K562 (cell line): Measurements from ENCODE around the gene CHN1. TPM values are rescaled to one million over a fixed set of nuclear protein-coding genes. Genes with fewer than 3 reads are reported as not detected.

ENCODE experiments used
- ATAC-seq: fragments of 200-7000 bp; cut with Tn5 transposase; 3 replicates; pipeline ENCODE4 v1.9.1; 2020; ENCODE audit warnings: moderate library complexity
- BruUV-seq: library from RNA; stranded (reverse); fragments of 400-500 nt; replicated peaks from 2 replicates; lab custom pipeline; 2021; lab: Mats Ljungman, UMichigan
- CTCF ChIA-PET: fragments of 300-600 bp; formaldehyde crosslinking; extraction: SDS; loops from one replicate; lab custom pipeline; 2021; ENCODE audit warnings: low intra/inter-chr PET ratio; lab: Yijun Ruan, JAX
- POLR2A ChIA-PET: fragments of 300-600, 350-650 bp; sonication (Branson Sonifier 250); formaldehyde crosslinking; extraction: SDS; loops from one replicate; lab custom pipeline; 2021; ENCODE audit warnings: antibody characterized with exemption, inconsistent platforms; lab: Yijun Ruan, JAX
- DNase-seq, 4 experiments: peaks; one replicate each; pipeline versions ENCODE4 v3.0.0 to v3.0.0-alpha.2; 2011 to 2018; ENCODE audit warnings: low spot score in 3 of 4, mixed read lengths in 3 of 4; ENCODE audit errors: extremely low read depth in 1 of 4
- FAIRE-seq: peaks from 2 replicates; lab custom pipeline; 2011; peaks lifted over from hg19 to GRCh38; lab: Jason Lieb, UNC
- H2AFZ ChIP-seq: 2 replicates; pipeline ENCODE4 v1.6.0; 2011; ENCODE audit warnings: low read depth, low read length, control low read depth, inconsistent platforms
- H3K27ac ChIP-seq: fragments of 200-600 bp; 3 replicates; pipeline ENCODE4 v1.8.0; 2011; ENCODE audit warnings: low read depth, mild to moderate bottlenecking, control low read depth, inconsistent platforms, low read length, moderate library complexity, mixed read lengths; ENCODE audit errors: extremely low read depth
- H3K27me3 ChIP-seq, 2 experiments: fragments of 300-600 bp in 1 of 2; 2 replicates in 1 of 2; 3 replicates in 1 of 2; pipeline versions ENCODE4 v1.6.0 to v1.8.0; 2011; ENCODE audit warnings: inconsistent platforms in 2 of 2, low read length in 2 of 2, mild to moderate bottlenecking in 1 of 2, mixed read lengths in 1 of 2, moderate library complexity in 1 of 2; ENCODE audit not compliant: control insufficient read depth in 2 of 2, insufficient read depth in 2 of 2
- H3K36me3 ChIP-seq: fragments of 300-600 bp; 3 replicates; pipeline ENCODE4 v1.8.0; 2011; ENCODE audit warnings: mild to moderate bottlenecking, low read length, inconsistent platforms; ENCODE audit not compliant: control insufficient read depth, insufficient read depth
- H3K4me1 ChIP-seq, 2 experiments: fragments of 200-600 bp in 1 of 2; replicated peaks in 1 of 2; 2 replicates in 1 of 2; 3 replicates in 1 of 2; pipeline versions ENCODE4 v1.5.1 to v1.8.0; 2011; ENCODE audit warnings: inconsistent platforms in 2 of 2, low read length in 2 of 2, mild to moderate bottlenecking in 1 of 2, mixed read lengths in 1 of 2, moderate library complexity in 1 of 2; ENCODE audit not compliant: control insufficient read depth in 2 of 2, insufficient read depth in 2 of 2
- H3K4me2 ChIP-seq: 2 replicates; pipeline ENCODE4 v1.6.1; 2011; ENCODE audit warnings: low read length, control low read depth, inconsistent platforms, mixed read lengths; ENCODE audit not compliant: insufficient read depth
- H3K4me3 ChIP-seq: fragments of 200-600 bp; sonication (generic), shearing (Covaris generic); 2 replicates; pipeline ENCODE4 v1.5.1; 2016; ENCODE audit warnings: control low read depth, inconsistent platforms
- H3K79me2 ChIP-seq: fragments of 200-600 bp; 3 replicates; pipeline ENCODE4 v1.8.0; 2011; ENCODE audit warnings: low read length, inconsistent platforms; ENCODE audit not compliant: control insufficient read depth, insufficient read depth
- H3K9ac ChIP-seq, 2 experiments: 2 replicates each; pipeline versions ENCODE4 v1.6.0 to v1.6.1; 2011; ENCODE audit warnings: low read depth in 2 of 2, low read length in 2 of 2, control low read depth in 1 of 2, inconsistent platforms in 1 of 2, mild to moderate bottlenecking in 1 of 2, mixed read lengths in 1 of 2; ENCODE audit not compliant: insufficient read depth in 1 of 2
- H3K9me1 ChIP-seq: one replicate; pipeline ENCODE4 v1.6.0; 2011; ENCODE audit warnings: inconsistent platforms, mild to moderate bottlenecking, low read length, moderate library complexity; ENCODE audit not compliant: control insufficient read depth, insufficient read depth
- H3K9me3 ChIP-seq: replicated peaks from 2 replicates; pipeline ENCODE4 v1.5.1; 2011; ENCODE audit warnings: low read depth, low read length, inconsistent platforms; ENCODE audit not compliant: control insufficient read depth, insufficient read depth
- H4K20me1 ChIP-seq: replicated peaks from 2 replicates; pipeline ENCODE4 v1.6.1; 2011; ENCODE audit warnings: low read length, inconsistent platforms, mixed read lengths; ENCODE audit not compliant: control insufficient read depth, insufficient read depth
- HLTF ChIP-seq: fragments of 450-650 bp; IDR thresholded peaks from 2 replicates; pipeline ENCODE4 v1.6.1; 2016
- JUN ChIP-seq, 2 experiments: sonication (generic) in 1 of 2; formaldehyde crosslinking in 1 of 2; IDR thresholded peaks; 2 replicates each; pipeline versions ENCODE4 v1.6.1 to v1.8.0; 2012 to 2022; ENCODE audit warnings: borderline replicate concordance in 2 of 2, mild to moderate bottlenecking in 2 of 2, improper control_type of control experiment in 1 of 2, low read depth in 1 of 2, low read length in 1 of 2, missing genetic modification reagents in 1 of 2
- NFE2 ChIP-seq: IDR thresholded peaks from 2 replicates; pipeline ENCODE4 v1.6.1; 2014; ENCODE audit warnings: antibody characterized with exemption, low read depth
- SAFB ChIP-seq: fragments of 200-400 bp; formaldehyde crosslinking; IDR thresholded peaks from 2 replicates; pipeline ENCODE4 v1.6.1; 2017; ENCODE audit warnings: low read depth, low read length, borderline replicate concordance
- SRSF1 ChIP-seq: fragments of 200-400 bp; formaldehyde crosslinking; IDR thresholded peaks from 2 replicates; pipeline ENCODE4 v1.6.1; 2017; ENCODE audit warnings: mild to moderate bottlenecking, low read depth, low read length, moderate library complexity
- SRSF9 ChIP-seq: fragments of 200-400 bp; formaldehyde crosslinking; IDR thresholded peaks from 2 replicates; pipeline ENCODE4 v1.6.1; 2017; ENCODE audit warnings: low read depth, low read length, borderline replicate concordance
- ZFPM2 ChIP-seq: fragments of 250-450 bp; sonication (Bioruptor Pico); IDR thresholded peaks from 2 replicates; pipeline ENCODE4 v1.5.1; 2022; ENCODE audit warnings: mild to moderate bottlenecking
- ZNF311 ChIP-seq: fragments of 250-450 bp; sonication (Bioruptor Pico); IDR thresholded peaks from 2 replicates; pipeline ENCODE4 v1.4.0; 2020; ENCODE audit warnings: mild to moderate bottlenecking, moderate library complexity
- ZNF384 ChIP-seq: IDR thresholded peaks from 2 replicates; pipeline ENCODE4 v1.6.1; 2012; ENCODE audit warnings: low read depth, low read length, improper control_type of control experiment
- WGBS: fragments of 100-300 bp; shearing (Covaris generic); methylation state at CpG from one replicate; pipeline ENCODE4 v1.1.6; 2016; ENCODE audit warnings: low coverage, mixed read lengths; ENCODE audit not compliant: insufficient coverage; ENCODE audit errors: missing lambda C conversion rate; 5-methylcytosine and 5-hydroxymethylcytosine counted together
- in situ Hi-C: fragments of 300-500 bp; cut with MboI; formaldehyde crosslinking; loops from 4 replicates; pipeline ENCODE4 v1.15.0; 2018; ENCODE audit warnings: inconsistent platforms, mixed read lengths
- intact Hi-C: fragments of 100-400 bp; cut with micrococcal nuclease; formaldehyde crosslinking; loops from 2 replicates; pipeline ENCODE4 v1.14.2; 2022
- polyA plus RNA-seq, 8 experiments: library from polyadenylated mRNA; depleted of rRNA in 4 of 8; stranded (reverse) in 5 of 8; unstranded in 3 of 8; fragments of >200 nt; fragmentation: Nextera tagmentation in 2 of 8; fragmentation: Illumina TruSeq in 1 of 8; extraction: Ambion mirVana in 2 of 8; extraction: Trizol in 1 of 8; gene quantifications; 2 replicates each; pipeline versions ENCODE4 v1.2.1 to v1.2.3, GENCODE V29; 2011 to 2014; ENCODE audit warnings: inconsistent platforms in 1 of 8, missing spikeins in 1 of 8
- total RNA-seq, 7 experiments: library from RNA; depleted of rRNA in 6 of 7; stranded (reverse); fragments of >200 nt in 6 of 7; fragmentation: Illumina TruSeq in 2 of 7; extraction: Trizol in 2 of 7; gene quantifications; 2 replicates each; pipeline versions ENCODE4 v1.2.1 to v1.2.3, GENCODE V29; 2011 to 2021; ENCODE audit warnings: low replicate concordance in 1 of 7
- TF ChIP-seq, protein P1 (sequence below): fragments of 200-800 bp; sonication (Bioruptor generic); IDR thresholded peaks from 2 replicates; pipeline ENCODE4 v1.6.1; 2017; ENCODE audit warnings: missing genetic modification characterization, missing compliant biosample characterization
- TF ChIP-seq, protein P2 (sequence below): sonication (generic); formaldehyde crosslinking; IDR thresholded peaks from 2 replicates; pipeline ENCODE4 v1.8.1; 2023; ENCODE audit warnings: mild to moderate bottlenecking, missing genetic modification reagents

The CHN1 gene
- total and polyA plus RNA-seq, 9 of the 15 experiments (the other 6 are each of a cell fraction or from before 2014, with no cell fraction given): 0.17 to 2.0 (median 0.87) TPM

DNA sequence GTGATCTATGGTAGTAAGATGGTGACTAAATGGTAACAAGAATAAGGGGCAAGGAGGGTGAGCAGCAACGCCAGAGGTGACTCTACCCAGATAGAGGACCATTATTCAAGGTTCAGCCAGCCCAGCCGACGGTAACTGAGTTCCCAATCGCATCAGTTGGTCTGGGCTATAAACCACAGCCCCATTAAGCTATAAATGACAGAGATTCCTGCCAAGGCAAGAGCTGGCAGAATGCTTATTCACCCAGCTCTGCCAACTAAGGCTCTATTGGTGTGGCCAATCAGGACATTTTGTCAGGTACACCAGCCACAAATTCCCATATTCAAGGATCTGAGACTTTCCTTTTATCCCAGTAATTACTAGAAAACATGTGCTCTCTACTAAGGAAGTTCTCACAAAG is 3.6 kb downstream of the CHN1 start:
- no TSS peak for BruUV-seq
- no peaks in the 10 kb centered on the region for H3K9me1 ChIP-seq
- H3K4me2 ChIP-seq: no peak overlapping the region
- no peak overlapping the region for H3K9ac ChIP-seq
- intact Hi-C loops (no loop called here), in situ Hi-C loops (no loop called here)
- FAIRE-seq (no peak), DNase-seq (no peak), ATAC-seq (no peak)
- no peaks in the 10 kb centered on the region for H3K36me3 ChIP-seq
- H3K4me3 ChIP-seq: no peak overlapping the region
- no peaks in the 10 kb centered on the region for H3K9me3 ChIP-seq
- ChIA-PET CTCF (no interaction called here), POLR2A (interaction anchor here (1.1 kb wide), 1 partner anchor 253 kb away, joined by 4 read pairs; no protein-coding TSS in a partner anchor)
- TF ChIP-seq, protein P1, sequence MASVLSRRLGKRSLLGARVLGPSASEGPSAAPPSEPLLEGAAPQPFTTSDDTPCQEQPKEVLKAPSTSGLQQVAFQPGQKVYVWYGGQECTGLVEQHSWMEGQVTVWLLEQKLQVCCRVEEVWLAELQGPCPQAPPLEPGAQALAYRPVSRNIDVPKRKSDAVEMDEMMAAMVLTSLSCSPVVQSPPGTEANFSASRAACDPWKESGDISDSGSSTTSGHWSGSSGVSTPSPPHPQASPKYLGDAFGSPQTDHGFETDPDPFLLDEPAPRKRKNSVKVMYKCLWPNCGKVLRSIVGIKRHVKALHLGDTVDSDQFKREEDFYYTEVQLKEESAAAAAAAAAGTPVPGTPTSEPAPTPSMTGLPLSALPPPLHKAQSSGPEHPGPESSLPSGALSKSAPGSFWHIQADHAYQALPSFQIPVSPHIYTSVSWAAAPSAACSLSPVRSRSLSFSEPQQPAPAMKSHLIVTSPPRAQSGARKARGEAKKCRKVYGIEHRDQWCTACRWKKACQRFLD (CRISPR knock-in tag): no peak
- no peak for TF ChIP-seq JUN (IDR thresholded peaks at IDR 0.05; ENCODE audit: borderline replicate concordance, low read depth, low read length)
- no peak for TF ChIP-seq JUN (CRISPR knock-in tag; IDR thresholded peaks at IDR 0.05; ENCODE audit: borderline replicate concordance)
- no peak for TF ChIP-seq ZNF384
- TF ChIP-seq ZFPM2: no peak
- TF ChIP-seq SRSF9: no peak
- no peak for TF ChIP-seq SRSF1
- no peak for TF ChIP-seq NFE2
- no peak for TF ChIP-seq ZNF311 (CRISPR knock-in tag)
- TF ChIP-seq SAFB: no peak
- TF ChIP-seq, protein P2, sequence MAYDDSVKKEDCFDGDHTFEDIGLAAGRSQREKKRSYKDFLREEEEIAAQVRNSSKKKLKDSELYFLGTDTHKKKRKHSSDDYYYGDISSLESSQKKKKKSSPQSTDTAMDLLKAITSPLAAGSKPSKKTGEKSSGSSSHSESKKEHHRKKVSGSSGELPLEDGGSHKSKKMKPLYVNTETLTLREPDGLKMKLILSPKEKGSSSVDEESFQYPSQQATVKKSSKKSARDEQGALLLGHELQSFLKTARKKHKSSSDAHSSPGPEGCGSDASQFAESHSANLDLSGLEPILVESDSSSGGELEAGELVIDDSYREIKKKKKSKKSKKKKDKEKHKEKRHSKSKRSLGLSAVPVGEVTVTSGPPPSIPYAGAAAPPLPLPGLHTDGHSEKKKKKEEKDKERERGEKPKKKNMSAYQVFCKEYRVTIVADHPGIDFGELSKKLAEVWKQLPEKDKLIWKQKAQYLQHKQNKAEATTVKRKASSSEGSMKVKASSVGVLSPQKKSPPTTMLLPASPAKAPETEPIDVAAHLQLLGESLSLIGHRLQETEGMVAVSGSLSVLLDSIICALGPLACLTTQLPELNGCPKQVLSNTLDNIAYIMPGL (CRISPR knock-in tag): no peak
- TF ChIP-seq HLTF: no peak
- H4K20me1 ChIP-seq: no peaks in the 10 kb centered on the region; the same call in none of the 2 replicates
- peaks cover 4 to 12% of the 10 kb centered on the region in 2 experiments; a peak in 3 of 5 replicates for H3K4me1 ChIP-seq
- H3K27me3 ChIP-seq: peaks cover 34 to 35% of the 10 kb centered on the region in 2 experiments
- no peak overlapping the region for H3K27ac ChIP-seq
- no peaks in the 10 kb centered on the region for H3K79me2 ChIP-seq
- no peak overlapping the region for H2AFZ ChIP-seq
- 0% methylated on average over 4 of the region's 4 CpGs for WGBS
